Stimulated activated naive CD8-positive, alpha-beta T cell treated with anti-CD3 and anti-CD28 coated beads, Interleukin-15, amount 100 ng/mL, for 72 hours (primary cell): ENCODE data around the gene MVP.
"Not testable (repeated sequence)": the region's sequence is repeated elsewhere in the genome, so short reads cannot be mapped to it uniquely, and the experiment has no call there.

Experiments
- ATAC-seq: fragments of 150-1000 bp; cut with Tn5 transposase; 2 replicates; pipeline ENCODE4 v1.10.0; 2021; ENCODE audit warnings: mild to moderate bottlenecking, moderate library complexity
- DNase-seq, 2 donors: peaks; one replicate each; pipeline ENCODE4 v3.0.0; 2021 to 2022
- H3K27ac Mint-ChIP-seq, 2 donors: one replicate each; pipeline ENCODE4 v1.8.0; 2022; ENCODE audit warnings: mild to moderate bottlenecking in 2 of 2, mixed read lengths in 2 of 2, moderate library complexity in 2 of 2
- H3K27me3 Mint-ChIP-seq: one replicate; pipeline ENCODE4 v1.8.0; 2022; ENCODE audit warnings: mixed read lengths
- H3K4me1 Mint-ChIP-seq: one replicate; pipeline ENCODE4 v1.8.0; 2022; ENCODE audit warnings: mild to moderate bottlenecking, mixed read lengths
- H3K4me3 Mint-ChIP-seq, 2 donors: one replicate each; pipeline ENCODE4 v1.8.0; 2022; ENCODE audit warnings: mild to moderate bottlenecking in 2 of 2, mixed read lengths in 2 of 2, moderate library complexity in 1 of 2
- H3K9me3 Mint-ChIP-seq, 2 donors: one replicate each; pipeline ENCODE4 v1.8.0; 2022; ENCODE audit warnings: mixed read lengths in 2 of 2

The MVP gene

DNA sequence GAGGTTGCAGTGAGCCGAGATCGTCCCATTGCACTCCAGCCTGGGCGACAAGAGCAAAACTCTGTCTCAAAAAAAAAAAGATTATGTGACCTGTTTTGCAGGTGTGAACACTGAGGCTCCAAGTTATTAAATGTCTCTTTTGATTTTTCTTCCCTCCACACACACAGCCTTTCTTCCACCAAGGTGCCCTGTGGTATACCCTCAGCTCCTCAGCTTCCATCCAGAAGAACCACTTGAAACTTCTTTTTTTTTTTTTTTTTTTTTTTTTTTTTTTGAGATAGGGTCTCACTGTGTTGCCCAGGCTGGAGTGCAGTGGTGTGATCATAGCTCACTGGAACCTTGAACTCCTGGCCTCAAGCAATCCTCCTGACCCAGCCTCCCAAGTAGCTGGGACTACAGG is 69.1 kb downstream of the MVP start:
- H3K4me1 Mint-ChIP-seq, H3K4me3 Mint-ChIP-seq, DNase-seq, ATAC-seq, H3K27me3 Mint-ChIP-seq, H3K9me3 Mint-ChIP-seq, H3K27ac Mint-ChIP-seq: not testable (repeated sequence)

DNA sequence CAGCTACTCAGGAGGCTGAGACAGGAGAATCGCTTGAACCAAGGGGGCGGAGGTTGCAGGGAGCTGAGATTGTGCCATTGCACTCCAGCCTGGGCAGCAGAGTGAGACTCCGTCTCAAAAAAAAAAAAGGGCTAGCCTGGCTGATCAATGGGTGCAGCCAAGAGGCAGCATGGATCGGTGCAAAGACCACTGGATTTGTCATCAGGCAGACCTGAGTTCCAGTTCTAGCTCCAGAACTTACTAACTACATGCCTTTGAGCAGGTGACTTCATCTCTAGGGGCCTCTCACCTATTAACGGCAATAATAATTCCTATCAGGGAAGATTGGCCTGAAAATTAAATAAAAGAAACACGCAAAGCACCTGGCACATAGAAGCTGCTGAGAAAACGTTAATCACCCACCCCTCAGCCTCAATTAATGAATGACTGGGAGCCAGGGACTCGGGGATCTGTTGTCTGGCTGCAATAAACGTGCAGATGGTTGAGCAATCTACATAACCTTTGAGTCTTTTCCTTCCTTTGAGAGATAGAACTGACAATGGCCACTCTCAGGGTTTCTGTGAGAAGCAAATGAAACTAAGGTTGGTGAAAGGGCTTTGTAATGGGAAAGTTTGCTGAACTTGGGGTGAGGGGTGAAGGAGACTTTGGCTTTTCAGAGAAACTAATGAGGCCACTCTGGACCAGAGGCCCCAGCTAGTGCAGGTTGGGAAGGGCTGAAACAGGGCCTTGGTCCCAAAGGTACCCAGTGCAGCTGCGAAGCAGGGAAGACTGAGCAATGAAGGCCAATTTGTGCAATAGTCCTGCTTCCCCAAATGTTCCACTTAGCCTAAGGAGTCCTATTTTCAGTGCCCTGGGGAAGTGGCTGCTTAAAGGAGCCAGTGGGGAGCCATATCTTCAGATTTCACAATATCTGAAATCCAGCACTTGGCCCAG is 71.5 kb downstream of the MVP start:
- ATAC-seq (no peak), DNase-seq (no peak)
- H3K27me3 Mint-ChIP-seq, result peaks cover 17% of the 10 kb centered on the region
- H3K4me1 Mint-ChIP-seq, result no peaks in the 10 kb centered on the region
- no peak overlapping the region for H3K27ac Mint-ChIP-seq
- no peaks in the 10 kb centered on the region for H3K9me3 Mint-ChIP-seq
- H3K4me3 Mint-ChIP-seq, result no peak overlapping the region

DNA sequence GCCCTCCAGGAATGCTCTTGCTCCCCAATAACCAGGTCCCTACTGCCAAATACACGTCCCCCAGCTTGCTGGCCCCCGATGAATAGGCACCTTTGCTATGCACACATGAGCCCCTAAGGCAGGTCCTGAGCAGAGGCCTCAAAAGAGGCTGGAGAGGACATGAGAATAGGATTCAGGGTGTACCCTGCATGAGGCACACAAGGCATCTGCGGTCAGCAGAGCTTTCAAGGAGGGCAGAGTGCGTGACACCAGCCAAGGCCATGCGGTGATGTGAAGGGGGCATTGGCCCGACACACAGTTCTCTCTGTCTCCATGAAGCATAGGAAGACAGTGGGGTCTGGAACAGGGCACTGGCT is 72.2 kb downstream of the MVP start:
- H3K27ac Mint-ChIP-seq, result no peak overlapping the region
- DNase-seq (no peak), ATAC-seq (no peak)
- no peaks in the 10 kb centered on the region for H3K9me3 Mint-ChIP-seq
- H3K4me1 Mint-ChIP-seq, result no peaks in the 10 kb centered on the region
- H3K4me3 Mint-ChIP-seq, result no peak overlapping the region
- H3K27me3 Mint-ChIP-seq, result peaks cover 22% of the 10 kb centered on the region

DNA sequence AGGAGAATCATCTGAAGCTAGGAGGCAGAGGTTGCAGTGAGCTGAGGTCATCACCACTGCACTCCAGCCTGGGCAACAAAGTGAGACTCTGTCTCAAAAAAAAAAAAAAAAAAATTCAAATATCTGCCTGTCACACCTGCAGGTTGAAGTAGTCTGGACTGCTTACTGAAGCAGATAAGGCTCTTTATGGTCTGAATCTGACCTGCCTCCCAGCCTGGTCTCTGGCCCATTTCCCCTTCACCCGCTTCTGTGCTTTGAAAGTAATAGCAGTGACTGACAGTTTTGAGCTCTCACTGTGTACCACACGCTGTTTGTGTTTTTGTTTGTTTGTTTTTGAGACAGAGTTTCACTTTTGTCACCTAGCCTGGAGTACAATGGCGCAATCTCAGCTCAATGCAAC is 73.3 kb downstream of the MVP start:
- peaks cover 33% of the 10 kb centered on the region for H3K27me3 Mint-ChIP-seq
- DNase-seq, result no peak
- H3K4me1 Mint-ChIP-seq, result peaks cover 3% of the 10 kb centered on the region
- ATAC-seq, result no peak
- H3K4me3 Mint-ChIP-seq, result no peak overlapping the region
- no peaks in the 10 kb centered on the region for H3K9me3 Mint-ChIP-seq
- H3K27ac Mint-ChIP-seq, result no peak overlapping the region

DNA sequence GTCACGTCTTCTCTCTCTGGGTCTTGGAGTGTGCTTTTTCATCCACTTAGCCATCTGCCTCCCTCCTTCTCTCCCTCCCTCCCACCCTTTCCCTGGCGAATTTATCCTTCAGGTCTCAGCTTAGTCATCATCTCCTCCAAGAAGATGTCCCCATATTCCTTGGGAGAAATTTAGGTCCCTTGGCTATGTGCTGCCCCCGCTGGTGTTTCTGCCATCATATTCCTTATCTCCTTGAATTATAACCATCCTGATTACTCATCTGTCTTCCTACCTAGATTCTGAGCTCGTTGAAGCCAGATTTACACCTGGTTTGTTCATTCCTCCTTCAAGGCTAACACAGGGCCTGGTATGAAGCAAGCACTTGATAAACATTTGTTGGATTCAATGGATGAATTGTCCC is 74.1 kb downstream of the MVP start:
- no peak for ATAC-seq
- Mint-ChIP-seq H3K27ac (no peak overlapping the region), H3K27me3 (peaks cover 41% of the 10 kb centered on the region), H3K9me3 (no peaks in the 10 kb centered on the region), H3K4me3 (no peak overlapping the region), H3K4me1 (peaks cover 11% of the 10 kb centered on the region)
- no peak for DNase-seq

DNA sequence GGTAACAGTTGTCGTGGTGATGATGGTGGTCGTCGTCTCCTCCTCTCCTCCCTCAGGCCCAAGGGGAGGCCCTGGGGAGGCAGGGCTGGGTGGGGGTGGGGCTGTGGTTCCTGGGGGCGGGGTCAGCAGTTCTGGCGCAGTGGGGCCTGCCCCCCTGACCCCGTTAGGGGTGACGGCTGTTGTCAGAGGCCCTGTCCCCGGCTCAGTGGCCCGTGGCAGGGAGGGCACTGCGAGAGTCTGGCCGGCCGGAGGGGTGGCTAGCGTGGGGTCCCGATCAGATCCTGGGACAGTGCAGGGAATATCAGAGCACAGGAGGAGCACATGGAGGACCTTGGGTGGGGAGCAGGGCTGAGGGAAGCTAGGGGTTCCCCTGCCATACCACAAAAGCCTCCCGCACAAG is 76.6 kb downstream of the MVP start:
- Mint-ChIP-seq H3K27ac (no peak overlapping the region), H3K9me3 (no peaks in the 10 kb centered on the region), H3K27me3 (peaks cover 52% of the 10 kb centered on the region), H3K4me3 (no peak overlapping the region), H3K4me1 (peaks cover 21% of the 10 kb centered on the region)
- no peak for DNase-seq
- ATAC-seq, result no peak

DNA sequence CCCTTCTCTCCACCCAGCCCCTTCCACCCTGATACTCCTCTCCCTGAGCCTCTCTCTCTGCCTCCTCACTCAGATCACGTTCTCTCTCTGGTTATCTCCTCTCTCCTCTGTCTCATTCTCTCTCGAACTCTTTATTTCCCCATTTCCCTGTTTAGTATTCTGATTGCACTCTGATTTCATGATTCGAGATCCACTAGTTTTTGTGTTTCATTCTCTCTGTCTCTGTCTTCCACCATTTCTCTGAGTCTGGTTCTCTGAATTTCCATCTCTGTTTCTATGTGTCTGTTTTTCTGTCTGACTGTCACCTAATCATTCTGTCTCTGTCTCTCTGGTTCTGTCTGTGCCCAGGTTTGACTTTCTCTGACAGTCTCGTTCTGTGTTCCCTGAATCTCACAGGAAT is 77.1 kb downstream of the MVP start:
- peaks cover 52% of the 10 kb centered on the region for H3K27me3 Mint-ChIP-seq
- peaks cover 21% of the 10 kb centered on the region for H3K4me1 Mint-ChIP-seq
- no peak overlapping the region for H3K27ac Mint-ChIP-seq
- DNase-seq, result no peak
- ATAC-seq, result no peak
- no peak overlapping the region for H3K4me3 Mint-ChIP-seq
- H3K9me3 Mint-ChIP-seq, result no peaks in the 10 kb centered on the region
